H1 (cell line): ENCODE results near the gene ZFYVE27. TPM values are rescaled to one million over a fixed set of nuclear protein-coding genes. Genes with fewer than 3 reads are reported as not detected.

Source experiments
- CTCF ChIA-PET: fragments of 300-600 bp; sonication (Branson Sonifier 250); formaldehyde crosslinking; loops from one replicate; lab custom pipeline; 2021; ENCODE audit not compliant: partially characterized antibody; lab: Charles Lee
- POLR2A ChIA-PET: fragments of 300-600 bp; sonication (Branson Sonifier 250); formaldehyde crosslinking; loops from one replicate; lab custom pipeline; 2021; ENCODE audit warnings: inconsistent platforms; ENCODE audit not compliant: partially characterized antibody; lab: Charles Lee
- DNase-seq, 2 experiments: peaks; one replicate each; pipeline versions ENCODE4 v3.0.0 to v3.0.0-alpha.2; 2010 to 2022; ENCODE audit warnings: low spot score in 2 of 2, low read depth in 1 of 2, mixed read lengths in 1 of 2
- FAIRE-seq: peaks from 2 replicates; lab custom pipeline; 2011; peaks lifted over from hg19 to GRCh38; lab: Jason Lieb, UNC
- H2AFZ ChIP-seq: 2 replicates; pipeline ENCODE4 v1.8.1; 2012; ENCODE audit warnings: low read length, inconsistent platforms
- H2AK5ac ChIP-seq: 2 replicates; pipeline ENCODE4 v1.6.1; 2013; ENCODE audit warnings: low read depth, low read length
- H2BK120ac ChIP-seq: replicated peaks from 2 replicates; pipeline ENCODE3; 2013; ENCODE audit warnings: low read depth, low read length, inconsistent platforms
- H2BK12ac ChIP-seq: 2 replicates; pipeline ENCODE4 v1.6.1; 2013; ENCODE audit warnings: low read depth, low read length
- H2BK15ac ChIP-seq: 2 replicates; pipeline ENCODE4 v1.6.1; 2013; ENCODE audit warnings: low read length
- H2BK20ac ChIP-seq: 2 replicates; pipeline ENCODE4 v1.6.1; 2013; ENCODE audit warnings: low read length
- H2BK5ac ChIP-seq: 2 replicates; pipeline ENCODE4 v1.6.1; 2013; ENCODE audit warnings: low read depth, low read length
- H3K14ac ChIP-seq: 2 replicates; pipeline ENCODE4 v1.6.1; 2013; ENCODE audit warnings: inconsistent platforms; ENCODE audit not compliant: insufficient read length
- H3K18ac ChIP-seq: 2 replicates; pipeline ENCODE4 v1.6.1; 2013; ENCODE audit warnings: low read length; ENCODE audit errors: extremely low read depth
- H3K23ac ChIP-seq: 2 replicates; pipeline ENCODE4 v1.6.1; 2013; ENCODE audit warnings: inconsistent platforms; ENCODE audit not compliant: insufficient read length
- H3K23me2 ChIP-seq: 2 replicates; pipeline ENCODE4 v1.6.1; 2013; ENCODE audit warnings: low read depth, low read length
- H3K27ac ChIP-seq: 2 replicates; pipeline ENCODE4 v1.6.1; 2011; ENCODE audit warnings: low read depth, low read length, inconsistent platforms
- H3K27me3 ChIP-seq, 4 experiments: replicated peaks in 1 of 4; 1 replicate in 1 of 4; 2 replicates in 3 of 4; pipeline versions ENCODE4 v1.6.1 to v1.8.1; 2011 to 2013; ENCODE audit warnings: low read length in 3 of 4, mild to moderate bottlenecking in 3 of 4, inconsistent platforms in 2 of 4, mixed read lengths in 2 of 4, moderate library complexity in 1 of 4; ENCODE audit not compliant: control insufficient read depth in 3 of 4, insufficient read depth in 3 of 4; ENCODE audit errors: extremely low read depth in 1 of 4
- H3K36me3 ChIP-seq, 4 experiments: 2 replicates each; pipeline versions ENCODE4 v1.6.1 to v1.8.1; 2011 to 2013; ENCODE audit warnings: mild to moderate bottlenecking in 4 of 4, low read length in 3 of 4, moderate library complexity in 2 of 4, control low read depth in 1 of 4, inconsistent platforms in 1 of 4; ENCODE audit not compliant: insufficient read depth in 4 of 4, control insufficient read depth in 2 of 4
- H3K4ac ChIP-seq: replicated peaks from 2 replicates; pipeline ENCODE3; 2013; ENCODE audit warnings: low read length, low read depth, mixed read lengths, inconsistent platforms; ENCODE audit not compliant: insufficient read length
- H3K4me1 ChIP-seq, 4 experiments: replicated peaks in 1 of 4; 1 replicate in 1 of 4; 2 replicates in 3 of 4; pipeline versions ENCODE4 v1.6.1 to v1.8.1; 2011 to 2013; ENCODE audit warnings: low read length in 3 of 4, inconsistent platforms in 2 of 4, mixed read lengths in 1 of 4; ENCODE audit not compliant: insufficient read depth in 4 of 4, control insufficient read depth in 3 of 4
- H3K4me2 ChIP-seq, 2 experiments: 2 replicates each; pipeline versions ENCODE4 v1.6.1 to v1.8.1; 2011 to 2013; ENCODE audit warnings: low read depth in 2 of 2, low read length in 2 of 2, control low read depth in 1 of 2, inconsistent platforms in 1 of 2, mild to moderate bottlenecking in 1 of 2; ENCODE audit not compliant: insufficient read depth in 1 of 2
- H3K4me3 ChIP-seq, 4 experiments: fragments of 200-600, 300-600 bp in 1 of 4; sonication (generic), shearing (Covaris generic), sonication (Bioruptor Twin) in 1 of 4; 2 replicates each; pipeline versions ENCODE4 v1.5.1 to v1.8.1; 2011 to 2016; ENCODE audit warnings: low read length in 4 of 4, low read depth in 3 of 4, control low read depth in 2 of 4, inconsistent platforms in 2 of 4, mild to moderate bottlenecking in 2 of 4, mixed read lengths in 1 of 4, moderate library complexity in 1 of 4; ENCODE audit not compliant: insufficient read depth in 2 of 4; ENCODE audit errors: extremely low read depth in 1 of 4
- H3K56ac ChIP-seq: replicated peaks from 2 replicates; pipeline ENCODE3; 2013; ENCODE audit warnings: low read depth, mild to moderate bottlenecking, mixed read lengths, low read length, inconsistent platforms; ENCODE audit not compliant: insufficient read length
- H3K79me1 ChIP-seq: 2 replicates; pipeline ENCODE4 v1.6.1; 2013; ENCODE audit warnings: low read depth, low read length, control low read depth
- H3K79me2 ChIP-seq, 2 experiments: 2 replicates each; pipeline versions ENCODE4 v1.6.1 to v1.8.1; 2012 to 2013; ENCODE audit warnings: low read length in 2 of 2, mild to moderate bottlenecking in 2 of 2, inconsistent platforms in 1 of 2; ENCODE audit not compliant: insufficient read depth in 2 of 2, control insufficient read depth in 1 of 2
- H3K9ac ChIP-seq, 4 experiments: replicated peaks in 1 of 4; 1 replicate in 1 of 4; 2 replicates in 3 of 4; pipeline versions ENCODE4 v1.6.1 to v1.8.1; 2011 to 2013; ENCODE audit warnings: low read depth in 3 of 4, low read length in 3 of 4, control low read depth in 2 of 4, mild to moderate bottlenecking in 2 of 4, moderate library complexity in 2 of 4, inconsistent platforms in 1 of 4; ENCODE audit errors: extremely low read depth in 1 of 4
- H3K9me3 ChIP-seq, 2 experiments: 2 replicates each; pipeline versions ENCODE4 v1.6.1 to v1.8.1; 2012 to 2013; ENCODE audit warnings: mild to moderate bottlenecking in 2 of 2, moderate library complexity in 2 of 2, control low read depth in 1 of 2, inconsistent platforms in 1 of 2, low read depth in 1 of 2, low read length in 1 of 2, mixed read lengths in 1 of 2; ENCODE audit not compliant: insufficient read depth in 2 of 2
- H4K20me1 ChIP-seq, 2 experiments: replicated peaks in 1 of 2; 2 replicates each; pipeline versions ENCODE3 to v1.8.1; 2011 to 2013; ENCODE audit warnings: inconsistent platforms in 2 of 2, low read length in 2 of 2, mild to moderate bottlenecking in 1 of 2; ENCODE audit not compliant: insufficient read depth in 2 of 2, control insufficient read depth in 1 of 2
- H4K5ac ChIP-seq: 2 replicates; pipeline ENCODE4 v1.6.1; 2013; ENCODE audit warnings: low read length, low read depth, mixed read lengths, inconsistent platforms; ENCODE audit not compliant: insufficient read length
- H4K8ac ChIP-seq: 2 replicates; pipeline ENCODE4 v1.8.0; 2013; ENCODE audit warnings: mild to moderate bottlenecking, moderate library complexity, low read length, inconsistent platforms; ENCODE audit not compliant: insufficient read depth; ENCODE audit errors: extremely low read depth
- H4K91ac ChIP-seq: replicated peaks from 2 replicates; pipeline ENCODE3; 2013; ENCODE audit warnings: low read length, mixed read lengths, inconsistent platforms; ENCODE audit not compliant: insufficient read length
- CEBPB ChIP-seq: IDR thresholded peaks from 2 replicates; pipeline ENCODE4 v1.6.1; 2012; ENCODE audit warnings: low read depth, low read length
- CREB1 ChIP-seq: IDR thresholded peaks from 2 replicates; pipeline ENCODE4 v1.6.1; 2012; ENCODE audit warnings: inconsistent platforms
- GABPA ChIP-seq: IDR thresholded peaks from 2 replicates; pipeline ENCODE4 v1.6.1; 2011; ENCODE audit warnings: mild to moderate bottlenecking, low read length, moderate library complexity, borderline replicate concordance; ENCODE audit not compliant: insufficient read depth
- HDAC6 ChIP-seq: IDR thresholded peaks from one replicate; pipeline ENCODE4 v1.7.1; 2012; ENCODE audit warnings: low read depth, mild to moderate bottlenecking, inconsistent platforms, low read length, moderate library complexity
- KDM4A ChIP-seq: IDR thresholded peaks from one replicate; pipeline ENCODE4 v1.7.1; 2012; ENCODE audit warnings: low read depth, mild to moderate bottlenecking, moderate library complexity, low read length, inconsistent platforms; ENCODE audit not compliant: severe bottlenecking
- POLR2AphosphoS5 ChIP-seq: IDR thresholded peaks from 2 replicates; pipeline ENCODE4 v1.6.1; 2011; ENCODE audit warnings: low read depth, low read length
- WGBS, 2 experiments: shearing (Covaris generic) in 1 of 2; methylation state at CpG; one replicate each; pipeline versions ENCODE4 v1.1.6 to v1.1.7; 2013 to 2015; ENCODE audit warnings: low lambda C conversion rate in 2 of 2, mixed read lengths in 2 of 2, inconsistent platforms in 1 of 2, low coverage in 1 of 2, missing lambda C conversion rate in 1 of 2; ENCODE audit not compliant: insufficient replicate concordance in 2 of 2, insufficient coverage in 1 of 2, insufficient read length in 1 of 2; ENCODE audit errors: extremely low coverage in 1 of 2, missing lambda C conversion rate in 1 of 2; 5-methylcytosine and 5-hydroxymethylcytosine counted together
- polyA plus RNA-seq, 7 experiments: library from polyadenylated mRNA; depleted of rRNA in 3 of 7; stranded (reverse) in 5 of 7; unstranded in 2 of 7; fragments of >200 nt in 5 of 7; fragments of 200-250 nt in 2 of 7; gene quantifications; 1 replicate in 5 of 7; 2 replicates in 1 of 7; 4 replicates in 1 of 7; pipeline versions ENCODE4 v1.2.1 to v1.2.3, GENCODE V29; 2011 to 2013; ENCODE audit warnings: missing spikeins in 2 of 7, mixed read lengths in 2 of 7
- total RNA-seq: library from RNA; stranded (reverse); fragmentation: NEBNext Ultra II Directional; extraction: Animal tissue kit (Norgen Biotek cat#: 25700); gene quantifications from 2 replicates; pipeline ENCODE4 v1.2.1, GENCODE V29; 2021
- TF ChIP-seq, protein P1 (sequence below): IDR thresholded peaks from 2 replicates; pipeline ENCODE4 v1.6.1; 2012; ENCODE audit warnings: low read length, inconsistent platforms
- TF ChIP-seq, protein P2 (sequence below): IDR thresholded peaks from 2 replicates; pipeline ENCODE4 v1.6.1; 2012; ENCODE audit warnings: inconsistent platforms
- TF ChIP-seq, protein P3 (sequence below): IDR thresholded peaks from 2 replicates; pipeline ENCODE4 v1.6.1; 2011; ENCODE audit warnings: low read length, improper control_type of control experiment

Gene ZFYVE27
- total and polyA plus RNA-seq, 2 of the 8 experiments (the other 6 are each of a cell fraction or from before 2014, with no cell fraction given) = 16.6 to 19.8 TPM

DNA sequence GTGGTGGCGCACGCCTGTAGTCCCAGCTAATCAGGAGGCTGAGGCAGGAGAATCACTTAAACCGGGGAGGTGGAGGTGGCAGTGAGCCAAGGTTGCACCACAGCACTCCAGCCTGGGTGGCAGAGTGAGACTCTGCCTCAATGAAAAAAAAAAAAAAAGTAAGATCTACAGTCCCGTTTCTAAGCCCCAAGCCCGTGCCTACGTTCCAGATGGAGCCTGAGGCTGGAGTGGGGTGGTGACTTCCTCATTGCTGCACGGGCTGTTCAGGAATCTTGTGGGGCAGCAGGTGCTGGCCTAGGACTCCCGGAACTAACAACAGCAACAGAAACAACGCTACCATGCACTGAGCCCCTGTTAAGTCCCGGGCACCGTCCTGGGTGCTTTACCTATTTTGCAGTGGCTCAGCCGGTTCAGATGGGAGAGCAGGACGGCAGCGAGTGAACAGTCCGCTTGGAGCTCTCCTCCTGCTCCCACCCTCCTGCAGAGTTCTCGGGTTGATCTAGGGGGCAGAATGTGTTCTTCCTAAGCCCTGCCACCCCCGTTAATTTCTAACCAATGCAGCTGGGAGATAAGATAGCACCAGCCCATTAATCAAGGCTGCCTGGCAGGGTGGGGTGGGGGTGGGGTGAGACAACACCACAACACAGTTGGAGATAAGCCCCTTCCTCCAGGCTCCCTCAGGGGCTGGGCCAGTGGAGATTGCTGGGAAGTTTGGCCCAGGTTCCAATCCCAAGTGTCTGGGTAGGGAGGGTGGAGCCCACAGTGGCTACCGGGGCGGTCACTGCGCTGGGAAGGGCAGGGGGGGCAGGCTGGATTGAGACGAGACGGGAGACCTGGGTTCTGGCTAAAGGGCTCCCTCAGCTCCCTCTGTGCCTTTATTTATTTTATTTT lies 51.9 kb downstream of the ZFYVE27 start:
- Histone ChIP-seq H4K20me1 (peaks cover 0 to 1% of the 10 kb centered on the region in 2 experiments), H4K8ac (no peak overlapping the region; the same call in 1 of the 2 replicates), H3K18ac (no peak overlapping the region; the same call in 1 of the 2 replicates), H3K23ac (no peak overlapping the region), H3K36me3 (no peaks in the 10 kb centered on the region), H3K79me1 (no peaks in the 10 kb centered on the region), H3K14ac (no peak overlapping the region), H4K91ac (no peak overlapping the region), H3K27me3 (no peaks in the 10 kb centered on the region), H2BK12ac (no peak overlapping the region), H2BK15ac (no peak overlapping the region), H2BK20ac (no peak overlapping the region), H3K9me3 (no peaks in the 10 kb centered on the region), H2AK5ac (no peak overlapping the region), H3K4me1 (peaks cover 0 to 5% (median 2%) of the 10 kb centered on the region in 4 experiments; a peak in 3 of 7 replicates), H3K79me2 (no peaks in the 10 kb centered on the region), H2BK120ac (no peak overlapping the region), H3K23me2 (no peaks in the 10 kb centered on the region), H3K4me3 (no peak overlapping the region), H3K56ac (no peak overlapping the region), H2BK5ac (no peak overlapping the region), H2AFZ (no peak overlapping the region), H3K4me2 (no peak overlapping the region; a peak in 1 of 4 replicates), H3K4ac (no peak overlapping the region), H3K9ac (no peak overlapping the region), H3K27ac (no peak overlapping the region), H4K5ac (no peak overlapping the region)
- no peak for FAIRE-seq
- WGBS, 2 experiments = 78% methylated on average over 21 of the region's 22 CpGs; no CpG with 5 or more reads in 1 of the 2 experiments
- CTCF ChIA-PET = interaction anchor here (1.0 to 15.1 kb wide), 7 partner anchors 8 to 252 kb away, joined by 3 to 236 read pairs (median 4); no protein-coding TSS in a partner anchor
- DNase-seq = no peak
- POLR2A ChIA-PET = no interaction called here
- no peak for TF ChIP-seq CREB1
- TF ChIP-seq, protein P1, sequence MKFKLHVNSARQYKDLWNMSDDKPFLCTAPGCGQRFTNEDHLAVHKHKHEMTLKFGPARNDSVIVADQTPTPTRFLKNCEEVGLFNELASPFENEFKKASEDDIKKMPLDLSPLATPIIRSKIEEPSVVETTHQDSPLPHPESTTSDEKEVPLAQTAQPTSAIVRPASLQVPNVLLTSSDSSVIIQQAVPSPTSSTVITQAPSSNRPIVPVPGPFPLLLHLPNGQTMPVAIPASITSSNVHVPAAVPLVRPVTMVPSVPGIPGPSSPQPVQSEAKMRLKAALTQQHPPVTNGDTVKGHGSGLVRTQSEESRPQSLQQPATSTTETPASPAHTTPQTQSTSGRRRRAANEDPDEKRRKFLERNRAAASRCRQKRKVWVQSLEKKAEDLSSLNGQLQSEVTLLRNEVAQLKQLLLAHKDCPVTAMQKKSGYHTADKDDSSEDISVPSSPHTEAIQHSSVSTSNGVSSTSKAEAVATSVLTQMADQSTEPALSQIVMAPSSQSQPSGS = no peak
- no peak for TF ChIP-seq HDAC6
- TF ChIP-seq, protein P2, sequence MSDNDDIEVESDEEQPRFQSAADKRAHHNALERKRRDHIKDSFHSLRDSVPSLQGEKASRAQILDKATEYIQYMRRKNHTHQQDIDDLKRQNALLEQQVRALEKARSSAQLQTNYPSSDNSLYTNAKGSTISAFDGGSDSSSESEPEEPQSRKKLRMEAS = no peak
- no peak for TF ChIP-seq KDM4A
- TF ChIP-seq GABPA = no peak
- TF ChIP-seq CEBPB = no peak
- TF ChIP-seq, protein P3, sequence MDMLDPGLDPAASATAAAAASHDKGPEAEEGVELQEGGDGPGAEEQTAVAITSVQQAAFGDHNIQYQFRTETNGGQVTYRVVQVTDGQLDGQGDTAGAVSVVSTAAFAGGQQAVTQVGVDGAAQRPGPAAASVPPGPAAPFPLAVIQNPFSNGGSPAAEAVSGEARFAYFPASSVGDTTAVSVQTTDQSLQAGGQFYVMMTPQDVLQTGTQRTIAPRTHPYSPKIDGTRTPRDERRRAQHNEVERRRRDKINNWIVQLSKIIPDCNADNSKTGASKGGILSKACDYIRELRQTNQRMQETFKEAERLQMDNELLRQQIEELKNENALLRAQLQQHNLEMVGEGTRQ = no peak
- TF ChIP-seq POLR2AphosphoS5 = no peak
